Measurements from ENCODE around the gene GPR101.
"Not testable (repeated sequence)": the region's sequence is repeated elsewhere in the genome, so short reads cannot be mapped to it uniquely, and the experiment has no call there.

Gene GPR101

GRCh38 chrX:137025930-137026329 is 7.9 kb downstream of the GPR101 start:
- no peak for DNase-seq (ENCODE audit: low spot score)

GRCh38 chrX:137000236-137000635 is 33.6 kb downstream of the GPR101 start:
- DNase-seq (ENCODE audit: low spot score): not testable (repeated sequence)

GRCh38 chrX:136999024-136999423 is 34.8 kb downstream of the GPR101 start:
- no peak for DNase-seq (ENCODE audit: low spot score)

Measured in CD4-positive, alpha-beta T cell treated with Interleukin-2 at 100 ng/mL for 4 hours (primary cell).